ENCODE measurements around the gene CDH4.

The CDH4 gene

DNA sequence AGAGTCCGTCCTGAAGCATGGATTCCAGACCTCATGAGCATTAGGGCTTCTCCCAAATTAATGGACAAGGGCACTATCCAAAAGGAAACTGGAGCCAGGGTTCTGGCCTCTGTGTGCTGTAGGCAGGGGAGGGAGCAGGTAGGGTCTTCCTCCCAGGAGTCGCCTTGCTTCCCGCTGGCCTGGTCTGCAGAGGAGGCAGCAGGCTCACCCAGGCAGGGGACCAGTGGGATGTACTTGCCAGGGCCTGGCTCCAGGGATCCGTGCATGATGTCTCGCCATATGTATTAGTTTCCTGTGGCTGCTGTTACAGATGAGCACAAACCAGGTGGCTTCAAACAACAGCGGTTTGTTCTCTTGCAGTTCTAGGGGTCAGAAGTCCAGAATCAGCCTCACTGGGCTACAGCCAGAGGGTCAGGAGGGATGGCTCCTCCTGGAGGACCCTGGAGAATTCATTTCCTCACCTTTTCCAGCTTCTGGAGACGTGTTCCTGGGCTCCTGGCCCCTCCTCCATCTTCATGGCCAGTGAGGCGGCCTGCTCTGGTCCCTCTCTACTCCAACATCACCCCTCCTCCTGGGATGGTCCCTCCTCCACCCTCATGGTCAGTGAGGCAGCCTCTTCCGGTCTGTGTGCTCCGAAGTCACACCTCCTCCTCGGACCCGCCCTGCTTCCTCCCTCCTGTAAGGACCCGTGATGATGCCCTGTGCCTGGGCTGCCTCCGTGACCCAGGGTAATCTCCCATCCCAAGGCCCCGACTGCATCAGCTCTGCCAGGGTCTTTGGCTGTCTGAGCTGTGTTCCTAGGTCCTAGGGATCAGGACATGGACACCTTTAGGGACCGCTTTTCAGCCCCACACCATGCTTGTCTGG lies 329.1 kb downstream of the CDH4 start:
- TF ChIP-seq, protein P1, sequence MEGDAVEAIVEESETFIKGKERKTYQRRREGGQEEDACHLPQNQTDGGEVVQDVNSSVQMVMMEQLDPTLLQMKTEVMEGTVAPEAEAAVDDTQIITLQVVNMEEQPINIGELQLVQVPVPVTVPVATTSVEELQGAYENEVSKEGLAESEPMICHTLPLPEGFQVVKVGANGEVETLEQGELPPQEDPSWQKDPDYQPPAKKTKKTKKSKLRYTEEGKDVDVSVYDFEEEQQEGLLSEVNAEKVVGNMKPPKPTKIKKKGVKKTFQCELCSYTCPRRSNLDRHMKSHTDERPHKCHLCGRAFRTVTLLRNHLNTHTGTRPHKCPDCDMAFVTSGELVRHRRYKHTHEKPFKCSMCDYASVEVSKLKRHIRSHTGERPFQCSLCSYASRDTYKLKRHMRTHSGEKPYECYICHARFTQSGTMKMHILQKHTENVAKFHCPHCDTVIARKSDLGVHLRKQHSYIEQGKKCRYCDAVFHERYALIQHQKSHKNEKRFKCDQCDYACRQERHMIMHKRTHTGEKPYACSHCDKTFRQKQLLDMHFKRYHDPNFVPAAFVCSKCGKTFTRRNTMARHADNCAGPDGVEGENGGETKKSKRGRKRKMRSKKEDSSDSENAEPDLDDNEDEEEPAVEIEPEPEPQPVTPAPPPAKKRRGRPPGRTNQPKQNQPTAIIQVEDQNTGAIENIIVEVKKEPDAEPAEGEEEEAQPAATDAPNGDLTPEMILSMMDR (IDR thresholded peaks at IDR 0.05; ENCODE audit: insufficient read depth, low read length, missing control alignments) = no peak
- POLR2A ChIA-PET = no interaction called here
- H3K4me3 ChIP-seq (ENCODE audit: low read depth, low read length) = no peak overlapping the region
- CTCF ChIA-PET = no interaction called here
- DNase-seq (ENCODE audit: low read depth, low spot score) = no peak

DNA sequence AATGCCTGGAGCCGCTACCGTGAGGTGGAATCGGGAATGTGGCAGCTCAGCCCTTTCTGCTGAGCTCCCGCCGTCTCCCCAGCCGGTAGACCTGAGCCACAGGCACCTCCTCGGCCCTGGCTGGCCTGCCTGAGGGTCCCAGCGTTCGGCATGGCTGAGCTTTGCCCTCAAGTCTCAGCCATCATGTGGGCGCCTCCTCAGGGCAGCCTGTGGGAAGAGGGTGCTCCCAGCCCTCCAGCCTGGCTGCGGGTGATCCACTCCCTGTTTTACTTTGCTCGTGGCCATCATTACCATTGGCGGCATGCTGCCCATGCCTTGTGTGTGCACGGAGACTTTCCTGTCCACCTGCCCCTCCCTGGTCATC lies 329.7 kb downstream of the CDH4 start:
- H3K4me3 ChIP-seq (ENCODE audit: low read depth, low read length) = no peak overlapping the region
- ChIA-PET CTCF (no interaction called here), POLR2A (no interaction called here)
- no peak for DNase-seq (ENCODE audit: low read depth, low spot score)
- TF ChIP-seq, protein P1 (IDR thresholded peaks at IDR 0.05; ENCODE audit: insufficient read depth, low read length, missing control alignments) = no peak

DNA sequence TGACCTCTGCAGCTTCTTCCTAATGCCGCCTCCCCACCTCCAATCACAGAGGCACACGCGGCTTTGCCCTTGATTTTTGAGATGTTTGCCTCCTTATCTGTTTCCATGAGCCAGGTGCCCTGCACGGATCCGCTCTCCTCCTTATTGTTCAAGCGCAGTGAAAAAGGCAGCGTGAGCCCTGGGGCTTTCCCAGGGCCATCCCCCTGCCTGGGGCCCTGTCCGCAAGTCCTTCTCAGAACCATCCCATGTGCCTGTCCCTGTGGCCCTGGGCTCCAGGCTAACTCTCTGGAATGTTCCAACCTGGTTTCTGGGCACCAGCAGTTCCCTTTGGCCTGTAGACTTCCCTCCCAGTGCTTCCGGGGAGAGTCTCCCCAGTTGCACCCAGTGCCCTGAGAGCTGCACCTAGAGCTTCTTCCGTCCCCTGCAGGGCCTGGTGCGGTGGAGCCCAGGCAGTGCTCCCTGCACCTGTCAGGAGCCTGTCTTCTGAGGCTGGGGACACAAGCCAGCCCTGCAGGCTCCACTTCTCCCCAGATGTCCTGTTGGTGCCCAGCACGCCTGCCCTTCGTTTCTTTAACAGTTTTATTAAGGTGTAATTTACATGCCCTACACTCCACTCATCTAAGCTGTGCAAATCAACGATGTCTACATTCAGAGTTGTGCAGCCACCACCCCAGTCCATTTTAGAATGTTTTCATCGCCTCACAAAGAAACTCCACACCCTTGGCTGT lies 330.3 kb downstream of the CDH4 start:
- CTCF ChIA-PET = no interaction called here
- no peak for DNase-seq (ENCODE audit: low read depth, low spot score)
- H3K4me3 ChIP-seq (ENCODE audit: low read depth, low read length) = no peak overlapping the region
- POLR2A ChIA-PET = no interaction called here
- TF ChIP-seq, protein P1 (IDR thresholded peaks at IDR 0.05; ENCODE audit: insufficient read depth, low read length, missing control alignments) = no peak

DNA sequence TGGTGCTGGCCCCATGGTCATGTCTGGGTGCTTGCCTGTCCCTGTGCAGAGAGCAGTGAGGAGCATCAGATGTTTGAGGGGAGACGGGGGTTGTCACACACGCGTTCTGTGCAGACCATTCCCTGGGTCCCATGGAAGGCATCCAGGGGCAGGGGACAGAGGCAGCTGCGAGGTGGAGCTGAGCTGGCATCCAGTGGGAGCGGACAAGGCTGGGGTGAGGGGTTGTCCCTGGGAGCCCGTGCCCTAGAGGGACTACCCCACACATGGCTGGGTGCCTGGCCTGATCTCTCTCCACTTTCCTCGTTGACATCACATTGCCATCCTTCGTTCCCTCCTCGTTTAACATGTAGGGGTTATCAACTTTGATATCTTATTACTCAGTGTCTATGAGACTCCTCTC lies 331.3 kb downstream of the CDH4 start:
- H3K4me3 ChIP-seq (ENCODE audit: low read depth, low read length) = no peak overlapping the region
- CTCF ChIA-PET = no interaction called here
- TF ChIP-seq, protein P1 (IDR thresholded peaks at IDR 0.05; ENCODE audit: insufficient read depth, low read length, missing control alignments) = no peak
- DNase-seq (ENCODE audit: low read depth, low spot score) = no peak
- POLR2A ChIA-PET = no interaction called here

DNA sequence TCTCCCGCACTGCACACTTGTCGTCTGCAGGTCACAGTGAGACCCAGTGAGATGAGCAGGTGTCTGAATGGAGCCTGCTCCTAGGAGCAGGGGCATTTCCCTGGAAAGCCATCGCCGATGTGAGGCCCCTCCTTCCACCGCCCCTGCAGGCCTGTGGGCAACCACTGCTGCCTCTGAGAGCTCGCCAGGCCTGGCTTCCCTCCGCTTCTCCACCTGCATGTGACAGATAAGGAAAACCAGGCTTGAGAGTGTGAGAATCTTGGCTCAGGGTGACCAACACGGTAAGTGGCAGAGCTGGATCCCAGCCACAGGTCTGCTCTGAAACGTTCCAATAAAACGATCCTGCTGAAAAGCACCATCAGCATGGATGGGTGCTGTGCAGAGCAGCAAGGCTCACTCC lies 332.8 kb downstream of the CDH4 start:
- TF ChIP-seq, protein P1 (IDR thresholded peaks at IDR 0.05; ENCODE audit: insufficient read depth, low read length, missing control alignments) = no peak
- POLR2A ChIA-PET = no interaction called here
- no peak overlapping the region for H3K4me3 ChIP-seq (ENCODE audit: low read depth, low read length)
- no peak for DNase-seq (ENCODE audit: low read depth, low spot score)
- CTCF ChIA-PET = no interaction called here

DNA sequence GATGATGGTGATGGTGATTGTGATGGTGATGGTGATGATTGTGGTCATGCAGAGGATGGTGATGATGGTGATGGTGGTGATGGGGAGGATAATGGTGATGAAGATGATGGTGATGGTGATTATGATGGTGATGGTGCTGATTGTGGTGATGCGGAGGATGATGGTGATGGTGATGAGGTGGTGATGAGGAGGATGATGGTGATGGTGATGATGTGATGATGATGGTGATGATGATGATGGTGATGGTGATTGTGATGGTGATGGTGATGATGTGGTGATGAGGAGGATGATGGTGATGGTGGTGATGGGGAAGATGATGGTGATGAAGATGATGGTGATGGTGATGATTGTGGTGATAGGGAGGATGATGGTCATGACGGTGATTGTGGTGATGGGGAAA lies 333.7 kb downstream of the CDH4 start:
- H3K4me3 ChIP-seq (ENCODE audit: low read depth, low read length) = no peak overlapping the region
- DNase-seq (ENCODE audit: low read depth, low spot score) = no peak
- TF ChIP-seq, protein P1 (IDR thresholded peaks at IDR 0.05; ENCODE audit: insufficient read depth, low read length, missing control alignments) = no peak
- ChIA-PET CTCF (no interaction called here), POLR2A (no interaction called here)

Data from AG04449 (cell line).